GM15510 (cell line): ENCODE results near the gene CCDC191.

ENCODE experiments used
- POLR2A ChIP-seq: IDR thresholded peaks from 3 replicates; pipeline ENCODE4 v1.6.1; 2011; ENCODE audit warnings: borderline replicate concordance; ENCODE audit not compliant: insufficient read length; ENCODE audit errors: extremely low read depth

CCDC191 gene, protein sequence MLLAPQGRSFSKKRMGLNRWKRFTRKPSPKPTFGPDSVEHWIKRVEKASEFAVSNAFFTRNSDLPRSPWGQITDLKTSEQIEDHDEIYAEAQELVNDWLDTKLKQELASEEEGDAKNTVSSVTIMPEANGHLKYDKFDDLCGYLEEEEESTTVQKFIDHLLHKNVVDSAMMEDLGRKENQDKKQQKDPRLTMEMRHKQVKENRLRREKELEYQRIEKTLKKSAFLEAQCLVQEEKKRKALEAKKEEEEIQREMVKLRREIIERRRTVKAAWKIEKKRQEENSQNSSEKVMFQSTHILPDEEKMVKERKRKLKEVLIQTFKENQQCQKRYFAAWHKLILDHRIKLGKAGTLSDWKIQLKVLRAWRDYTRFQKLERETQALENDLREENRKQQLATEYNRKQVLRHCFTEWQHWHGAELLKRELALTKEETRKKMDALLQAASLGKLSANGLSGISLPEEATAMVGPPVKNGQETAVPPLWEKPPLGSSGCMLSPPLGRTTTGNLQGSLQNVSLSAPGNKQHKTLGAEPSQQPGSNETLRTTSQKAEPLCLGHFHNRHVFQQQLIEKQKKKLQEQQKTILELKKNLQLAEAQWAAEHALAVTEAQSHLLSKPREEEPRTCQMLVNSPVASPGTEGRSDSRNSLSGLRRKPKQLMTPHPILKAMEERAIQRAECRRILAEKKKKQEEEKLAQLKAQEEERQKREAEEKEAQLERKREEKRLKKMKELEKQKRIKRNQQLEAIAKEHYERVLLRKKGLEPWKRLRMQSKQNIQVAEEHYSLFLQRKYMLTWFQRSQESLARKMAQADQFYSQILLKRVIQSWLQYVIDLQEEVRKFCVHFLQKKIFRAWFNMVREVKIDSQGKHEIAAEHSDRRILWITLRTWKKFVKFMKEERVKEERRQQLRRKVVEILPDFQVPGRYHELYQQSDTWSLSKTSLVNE

DNA sequence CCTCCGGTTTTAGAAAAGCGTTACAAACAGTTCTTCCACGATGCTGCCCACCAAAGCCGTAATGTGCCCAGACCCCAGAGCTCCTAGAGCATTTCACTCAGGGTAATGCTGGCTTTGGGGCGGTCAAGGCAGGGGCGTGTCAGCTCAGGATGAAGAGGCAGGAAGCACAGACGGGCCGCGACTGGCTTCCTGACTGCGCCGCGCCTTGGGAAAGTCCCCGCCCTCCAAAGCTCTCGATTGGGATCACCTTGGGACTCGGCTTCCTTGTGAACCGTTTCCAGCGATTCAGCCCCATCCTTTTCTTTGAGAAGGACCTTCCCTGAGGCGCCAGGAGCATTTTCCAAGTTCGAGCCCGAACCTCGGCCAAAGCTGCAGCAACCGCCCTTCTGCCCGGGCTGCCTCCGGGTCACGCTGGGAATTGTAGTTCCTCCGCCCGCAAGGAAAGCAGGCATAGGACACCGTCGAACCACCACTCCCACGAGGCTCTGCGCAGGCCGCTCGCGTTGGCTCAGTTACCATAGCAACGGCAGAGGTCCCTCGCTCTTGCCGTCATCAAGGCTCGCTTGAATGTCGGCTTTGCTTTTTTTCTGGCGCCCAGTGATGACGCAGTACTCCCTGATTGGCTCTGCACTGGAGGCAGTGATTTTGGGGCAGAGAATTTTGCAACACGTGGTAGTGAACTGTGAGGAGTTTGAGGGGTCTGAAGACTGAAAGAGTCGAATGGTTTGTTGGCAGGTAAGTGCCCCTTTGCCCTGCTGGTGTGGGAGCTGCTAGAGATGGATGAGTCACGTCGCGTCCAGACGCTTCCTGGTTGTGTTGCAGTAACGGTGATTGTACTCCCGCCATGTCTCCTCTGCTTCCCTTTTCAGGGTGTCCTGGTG is at the start of gene CCDC191, which contains the start of gene QTRT2:
Gene CCDC191, minus strand, starts transcription at position 397 of the 881 bp plus-strand sequence. Its CDS starts 60 bp downstream, at position 337.
Gene QTRT2, plus strand, starts transcription at position 608 of the 881 bp plus-strand sequence. CDS start 8,521 bp downstream, outside the sequence.
- TF ChIP-seq POLR2A = peak; percentile 54

GRCh38 chr3:114104414-114104813 is 48.1 kb upstream of the CCDC191 start:
- no peak for TF ChIP-seq POLR2A

DNA sequence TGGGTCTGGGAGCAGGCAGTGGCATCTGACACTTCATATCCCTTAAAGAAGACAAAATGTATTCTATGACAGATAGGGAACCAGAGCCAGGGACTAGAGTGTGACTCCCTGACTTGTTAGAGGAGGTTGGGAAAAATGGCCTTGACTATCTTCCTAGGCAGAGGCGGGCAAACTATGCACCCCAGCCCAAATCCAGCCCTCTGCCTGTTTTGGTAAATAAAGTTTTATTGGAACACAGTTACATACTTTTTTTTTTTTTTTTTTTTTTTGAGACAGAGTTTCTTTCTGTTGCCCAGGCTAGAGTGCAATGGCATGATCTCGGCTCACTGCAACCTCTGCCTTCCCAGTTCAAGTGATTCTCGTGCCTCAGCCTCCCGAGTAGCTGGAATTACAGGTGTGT is 47.5 kb upstream of the CCDC191 start:
- no peak for TF ChIP-seq POLR2A

DNA sequence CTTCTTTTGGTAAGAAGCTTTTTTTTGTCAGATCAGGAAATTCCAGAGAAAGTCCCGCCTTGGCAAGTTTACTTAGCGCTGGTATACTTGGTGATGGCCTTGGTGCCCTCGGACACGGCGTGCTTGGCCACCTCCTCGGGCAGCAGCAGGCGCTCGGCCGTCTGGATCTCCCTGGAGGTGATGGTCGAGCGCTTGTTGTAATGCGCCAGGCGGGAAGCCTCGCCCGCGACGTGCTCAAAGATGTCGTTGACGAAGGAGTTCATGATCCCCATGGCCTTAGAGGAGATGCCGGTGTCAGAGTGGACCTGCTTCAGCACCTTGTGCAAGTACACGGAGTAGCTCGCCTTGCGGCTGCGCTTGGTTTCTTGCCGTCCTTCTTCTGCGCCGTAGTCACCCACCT is 46.9 kb upstream of the CCDC191 start:
- TF ChIP-seq POLR2A = no peak

DNA sequence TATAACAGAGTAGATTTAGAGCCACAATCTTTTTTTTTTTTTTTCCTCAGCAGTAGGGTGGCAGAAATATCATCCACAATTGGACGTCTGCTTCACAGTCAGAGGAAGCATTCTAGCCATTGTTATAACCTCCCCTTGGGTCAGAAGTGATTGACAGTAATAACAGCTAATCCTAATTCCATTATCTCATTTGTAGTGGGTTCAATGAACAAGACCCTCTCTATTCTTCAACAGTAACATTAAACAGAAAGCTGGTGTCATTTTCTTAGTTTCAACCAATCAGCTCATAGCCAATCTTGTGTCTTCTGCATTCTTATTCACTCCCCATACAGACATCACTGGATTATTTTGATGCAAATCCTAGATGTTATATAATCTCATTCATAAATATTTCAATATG is 44.8 kb upstream of the CCDC191 start:
- no peak for TF ChIP-seq POLR2A

DNA sequence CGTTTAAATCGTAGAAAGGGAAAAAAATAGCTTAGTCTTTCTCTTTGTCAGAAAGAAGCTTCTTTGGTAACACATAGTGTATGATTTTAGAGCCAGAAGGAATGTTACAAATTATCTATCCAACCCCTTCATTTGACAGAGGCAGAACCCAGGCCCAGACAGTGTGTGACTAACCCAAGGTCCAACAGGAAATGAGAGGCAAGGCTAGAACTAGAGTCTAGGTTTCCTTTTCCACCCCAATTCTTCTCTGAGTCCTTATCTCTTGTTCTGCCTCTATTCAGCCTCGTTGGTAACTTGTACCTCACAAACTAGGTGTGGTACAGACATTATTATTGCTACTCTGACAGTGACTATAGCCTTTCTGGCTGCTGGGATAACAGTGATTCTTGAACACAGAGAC is 39.5 kb upstream of the CCDC191 start:
- no peak for TF ChIP-seq POLR2A

DNA sequence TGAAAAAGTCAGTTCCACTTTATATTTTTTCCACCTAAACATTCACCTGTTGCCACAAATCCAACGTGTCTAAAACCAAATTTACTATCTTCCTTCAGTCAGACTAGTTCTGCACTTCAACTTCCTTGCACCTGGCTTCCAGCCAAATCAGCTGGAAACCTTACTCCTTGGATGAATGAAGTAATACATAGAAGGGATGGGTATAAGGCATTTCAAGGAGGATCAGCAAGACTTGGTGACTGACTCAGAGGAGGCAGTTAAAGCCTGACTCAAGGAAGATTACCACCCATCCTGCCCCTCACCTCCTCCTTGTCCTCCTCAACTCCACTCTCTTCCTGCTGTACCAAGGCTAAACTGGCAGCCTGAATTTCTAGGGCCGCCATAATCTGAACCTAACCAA is 37.3 kb upstream of the CCDC191 start:
- TF ChIP-seq POLR2A = no peak

GRCh38 chr3:114093016-114093380 is 36.7 kb upstream of the CCDC191 start:
- no peak for TF ChIP-seq POLR2A

DNA sequence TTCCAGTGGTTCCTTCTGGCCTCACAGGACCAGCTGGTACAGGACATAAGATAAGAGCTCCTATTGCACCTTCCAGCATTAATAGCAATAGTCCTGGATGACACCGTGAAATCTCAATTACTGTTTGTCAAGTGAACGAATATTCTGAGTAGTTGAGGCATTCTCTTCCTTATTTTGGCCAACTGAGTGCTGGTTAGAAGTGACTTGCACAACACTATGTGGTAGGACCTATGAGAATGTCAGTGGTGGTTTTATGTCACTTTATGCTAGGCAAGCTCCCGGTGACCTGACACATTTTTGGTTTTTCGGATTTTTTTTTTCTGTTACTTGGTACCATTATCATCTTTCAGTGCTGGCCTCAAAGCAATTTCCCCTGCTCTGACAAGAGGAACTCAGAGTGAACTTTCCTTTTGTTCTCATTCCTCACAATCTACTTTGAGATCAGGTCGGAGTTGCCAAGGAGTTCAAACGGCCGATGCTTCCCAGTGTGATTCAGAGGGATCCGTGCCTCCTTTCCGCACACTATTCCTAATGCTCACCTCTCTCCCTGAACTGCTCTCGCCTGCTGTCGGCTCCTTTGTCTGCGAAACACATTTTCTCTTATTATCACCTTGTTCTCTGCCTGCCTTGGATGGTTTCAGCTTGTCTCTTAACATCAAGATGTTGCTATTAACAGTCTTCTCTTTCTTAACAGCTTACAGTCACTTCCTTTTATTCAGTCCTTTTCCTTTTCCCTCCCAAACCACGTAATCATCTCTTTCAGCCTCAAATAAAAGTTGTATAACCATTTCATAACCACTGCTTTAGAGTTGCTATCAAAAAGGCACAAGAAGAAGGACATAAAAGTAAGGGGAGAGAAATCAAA is 36.1 kb upstream of the CCDC191 start:
- TF ChIP-seq POLR2A = no peak

DNA sequence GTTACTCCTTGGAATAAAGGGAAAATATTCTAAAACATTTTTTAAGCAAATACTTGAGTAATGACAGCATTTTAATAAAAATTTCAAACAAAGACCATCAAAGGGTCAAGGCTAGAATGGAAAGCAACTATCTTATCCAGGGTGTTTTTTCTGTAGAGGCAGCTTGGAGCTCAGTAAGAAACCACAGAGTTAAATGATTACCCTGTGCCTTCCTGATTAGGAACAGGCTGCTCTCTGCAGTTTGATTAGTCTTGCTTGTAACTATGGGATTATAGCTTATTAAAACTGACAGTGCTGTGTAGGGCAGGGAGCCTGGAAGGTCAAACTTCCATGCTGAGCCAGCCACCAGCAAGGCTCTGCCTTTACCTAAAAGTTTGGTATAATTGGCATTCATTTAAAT is 33.3 kb upstream of the CCDC191 start:
- TF ChIP-seq POLR2A = no peak

GRCh38 chr3:114086356-114086755 is 30.0 kb upstream of the CCDC191 start:
- no peak for TF ChIP-seq POLR2A

GRCh38 chr3:114083112-114083511 is 26.8 kb upstream of the CCDC191 start:
- no peak for TF ChIP-seq POLR2A

DNA sequence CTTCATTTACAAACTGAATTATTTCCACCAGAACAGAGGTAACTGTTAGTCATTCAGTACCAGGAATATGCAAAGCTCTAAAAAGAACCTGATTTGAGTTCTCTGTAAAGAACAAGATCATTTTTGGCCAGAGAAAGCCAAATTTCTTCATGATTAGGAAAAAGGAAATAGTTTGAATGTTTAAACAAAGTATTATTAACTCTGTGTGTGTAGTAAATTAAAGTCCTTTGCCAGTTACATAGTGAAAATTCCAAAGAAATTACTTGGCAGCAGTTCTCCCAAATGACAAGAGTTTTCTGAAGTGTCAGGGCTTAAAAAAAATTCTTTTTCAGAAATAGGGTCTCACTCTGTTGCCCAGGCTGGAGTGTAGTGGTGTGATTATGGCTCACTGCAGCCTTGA is 24.7 kb upstream of the CCDC191 start:
- no peak for TF ChIP-seq POLR2A

- TF ChIP-seq POLR2A = no peak
Measured at GRCh38 chr3:114080201-114080600, 23.9 kb upstream of the CCDC191 start.

DNA sequence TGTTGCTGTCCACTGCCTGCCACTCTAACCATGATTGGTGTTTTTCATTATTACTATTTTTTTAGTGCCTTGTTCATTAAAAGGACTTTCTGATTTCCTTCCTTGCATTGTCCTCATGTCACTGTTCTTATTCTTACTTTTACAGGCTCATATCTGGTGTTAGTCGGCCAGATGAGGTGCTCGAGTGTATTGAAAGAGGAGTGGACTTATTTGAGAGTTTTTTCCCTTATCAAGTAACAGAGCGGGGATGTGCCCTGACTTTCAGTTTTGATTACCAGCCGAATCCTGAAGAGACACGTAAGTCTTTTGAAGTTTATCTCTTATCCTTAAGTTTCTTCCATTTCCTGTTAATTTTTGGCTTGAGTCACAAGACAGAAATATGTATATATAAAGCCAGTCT is 23.4 kb upstream of the CCDC191 start:
- no peak for TF ChIP-seq POLR2A

- TF ChIP-seq POLR2A = no peak
Measured at GRCh38 chr3:114078126-114078525, 21.8 kb upstream of the CCDC191 start.
